Measurements from ENCODE around the gene TTC24.
"Not testable (repeated sequence)": the region's sequence is repeated elsewhere in the genome, so short reads cannot be mapped to it uniquely, and the experiment has no call there.

Gene TTC24

GRCh38 chr1:156600733-156601121 lies 21.2 kb downstream of the TTC24 start:
- DNase-seq (ENCODE audit: low spot score), result no peak
- TF ChIP-seq CTCF (IDR thresholded peaks at IDR 0.05; ENCODE audit: extremely low read depth, missing control alignments), result no peak

- no peak for TF ChIP-seq CTCF (IDR thresholded peaks at IDR 0.05; ENCODE audit: extremely low read depth, missing control alignments)
- peak; percentile 76 for DNase-seq (ENCODE audit: low spot score)
Observed at GRCh38 chr1:156601122-156601830, 21.8 kb downstream of the TTC24 start, which contains the start of gene GPATCH4. TSS of gene GPATCH4 (minus strand) at chr1:156601479.

- TF ChIP-seq CTCF (IDR thresholded peaks at IDR 0.05; ENCODE audit: extremely low read depth, missing control alignments), result no peak
- DNase-seq (ENCODE audit: low spot score), result no peak
Observed at GRCh38 chr1:156601892-156602291, 22.4 kb downstream of the TTC24 start.

GRCh38 chr1:156602557-156602993 lies 23.1 kb downstream of the TTC24 start:
- DNase-seq (ENCODE audit: low spot score), result no peak
- peak; percentile 3 for TF ChIP-seq CTCF (IDR thresholded peaks at IDR 0.05; ENCODE audit: extremely low read depth, missing control alignments)

GRCh38 chr1:156607344-156607743 lies 27.8 kb downstream of the TTC24 start:
- DNase-seq (ENCODE audit: low spot score), result not testable (repeated sequence)

- peak; percentile 61 for TF ChIP-seq CTCF (IDR thresholded peaks at IDR 0.05; ENCODE audit: extremely low read depth, missing control alignments)
- DNase-seq (ENCODE audit: low spot score), result peak; percentile 69
Observed at GRCh38 chr1:156608036-156608674, 28.6 kb downstream of the TTC24 start.

- TF ChIP-seq CTCF (IDR thresholded peaks at IDR 0.05; ENCODE audit: extremely low read depth, missing control alignments), result peak; percentile 58
- DNase-seq (ENCODE audit: low spot score), result peak; percentile 60
Observed at GRCh38 chr1:156608981-156609380, 29.5 kb downstream of the TTC24 start.

- DNase-seq (ENCODE audit: low spot score), result not testable (repeated sequence)
Observed at GRCh38 chr1:156610072-156610471, 30.5 kb downstream of the TTC24 start.

Measured in GM20000 (cell line).